ENCODE results near the gene MS4A2. TPM values are rescaled to one million over a fixed set of nuclear protein-coding genes. Genes with fewer than 3 reads are reported as not detected.

The MS4A2 gene
- total and polyA plus RNA-seq, 2 of the 8 experiments (the other 6 are each of a cell fraction or from before 2014, with no cell fraction given): not detected

GRCh38 chr11:60122414-60123036 lies 34.1 kb downstream of the MS4A2 start (continued):
- TF ChIP-seq CHD7 (IDR thresholded peaks at IDR 0.05; ENCODE audit: insufficient replicate concordance, low read length): no peak
- no peak for TF ChIP-seq RFX5 (IDR thresholded peaks at IDR 0.05; ENCODE audit: borderline replicate concordance, low read depth, low read length)
- TF ChIP-seq CHD1 (IDR thresholded peaks at IDR 0.05; ENCODE audit: low read depth, low read length): no peak
- TF ChIP-seq CREB1 (IDR thresholded peaks at IDR 0.05): no peak
- no peak for TF ChIP-seq EZH2 (IDR thresholded peaks at IDR 0.05; ENCODE audit: low read depth, low read length, severe bottlenecking)
- TF ChIP-seq CTCF (IDR thresholded peaks at IDR 0.05; ENCODE audit: control extremely low read depth in 1 of 3, insufficient read depth in 1 of 3, low read depth in 1 of 3, low read length in 3 of 3): no peak
- TF ChIP-seq YY1 (IDR thresholded peaks at IDR 0.05; ENCODE audit: low read depth, low read length): no peak

Measured in H1 (cell line).